ENCODE measurements around the gene CORO6.

CORO6 gene

DNA sequence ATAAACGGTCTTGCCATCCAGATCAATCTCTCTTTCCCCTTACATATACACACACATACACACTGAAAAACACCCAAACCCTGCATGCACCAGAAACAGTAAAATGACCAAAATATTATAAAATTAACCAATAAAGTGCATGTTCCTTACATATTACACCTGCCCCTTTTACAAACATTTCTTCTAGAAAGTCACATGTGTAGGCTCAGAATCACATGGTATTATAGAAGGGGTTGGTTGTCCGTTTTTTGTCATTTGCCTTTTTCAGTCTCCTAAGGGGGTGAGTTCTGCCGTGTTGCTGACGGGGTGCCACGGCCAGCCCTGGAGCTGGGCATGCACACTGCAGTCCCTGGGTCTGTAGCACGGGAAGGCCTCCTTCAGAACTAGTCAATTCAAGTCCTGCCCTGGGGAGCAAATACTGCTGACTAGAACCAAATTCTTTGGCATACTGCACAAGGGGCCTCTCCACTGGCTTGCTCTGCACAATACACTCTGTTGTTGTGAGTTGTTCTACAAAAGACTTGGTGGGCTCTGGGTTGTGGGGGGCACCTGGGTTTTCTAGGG lies 8.0 kb upstream of the CORO6 start:
- DNase-seq: no peak

DNA sequence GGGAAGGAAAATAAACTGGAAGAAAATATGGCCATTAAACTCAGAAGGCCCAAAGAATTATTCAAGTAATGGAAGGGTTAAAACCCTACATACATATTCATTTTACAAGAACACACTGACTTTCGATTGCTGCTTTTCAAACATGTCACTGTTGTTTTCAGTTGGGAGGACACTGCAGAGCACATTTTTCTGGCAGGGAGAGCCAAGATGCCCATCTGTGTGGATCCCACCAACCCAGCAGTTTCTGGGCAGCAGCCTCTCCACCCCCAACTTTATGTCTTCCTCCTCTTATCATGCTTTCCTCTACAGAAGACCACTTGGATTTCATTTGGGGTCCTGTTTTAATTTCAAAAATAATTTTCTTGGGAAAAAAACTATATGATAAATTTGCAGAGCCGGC lies 7.1 kb upstream of the CORO6 start:
- no peak for DNase-seq

DNA sequence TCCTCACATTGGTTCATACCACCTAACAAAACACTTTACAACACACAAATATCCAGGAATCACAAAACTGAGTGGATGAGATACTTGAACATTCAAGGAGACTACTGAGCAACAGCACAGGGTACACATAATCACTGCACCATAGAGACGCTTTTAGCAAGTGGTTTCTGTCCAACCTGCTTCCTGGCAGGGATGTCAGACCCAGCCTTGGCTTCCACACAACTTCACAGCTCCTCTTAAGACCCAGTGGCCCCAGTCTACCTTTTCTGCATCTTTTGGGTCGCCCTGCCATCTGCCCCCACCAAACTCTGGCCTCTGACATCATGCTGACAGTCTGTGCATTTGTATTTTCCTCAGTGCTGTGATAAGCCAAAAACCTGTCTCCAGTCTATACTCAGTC lies 5.9 kb upstream of the CORO6 start:
- no peak for DNase-seq

DNA sequence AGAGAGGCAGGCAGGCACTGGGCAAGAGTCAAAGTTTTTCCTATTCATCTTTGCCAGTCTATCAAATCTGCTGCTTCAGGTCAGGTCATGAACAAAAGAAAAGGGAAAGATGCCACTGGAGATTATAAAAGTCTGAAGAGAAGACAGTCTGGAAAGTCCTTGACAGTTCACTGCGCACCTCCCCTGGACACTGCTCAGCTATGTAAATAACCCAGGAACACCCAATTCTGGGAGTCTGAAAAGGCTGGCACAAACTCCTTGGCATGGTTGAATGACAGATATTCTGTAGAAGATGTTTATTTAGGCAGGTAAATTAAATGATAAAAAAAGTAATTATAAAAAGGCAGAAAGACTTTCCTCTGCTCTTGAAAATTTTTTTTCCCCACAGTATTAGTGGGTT lies 5.2 kb upstream of the CORO6 start:
- DNase-seq: no peak

DNA sequence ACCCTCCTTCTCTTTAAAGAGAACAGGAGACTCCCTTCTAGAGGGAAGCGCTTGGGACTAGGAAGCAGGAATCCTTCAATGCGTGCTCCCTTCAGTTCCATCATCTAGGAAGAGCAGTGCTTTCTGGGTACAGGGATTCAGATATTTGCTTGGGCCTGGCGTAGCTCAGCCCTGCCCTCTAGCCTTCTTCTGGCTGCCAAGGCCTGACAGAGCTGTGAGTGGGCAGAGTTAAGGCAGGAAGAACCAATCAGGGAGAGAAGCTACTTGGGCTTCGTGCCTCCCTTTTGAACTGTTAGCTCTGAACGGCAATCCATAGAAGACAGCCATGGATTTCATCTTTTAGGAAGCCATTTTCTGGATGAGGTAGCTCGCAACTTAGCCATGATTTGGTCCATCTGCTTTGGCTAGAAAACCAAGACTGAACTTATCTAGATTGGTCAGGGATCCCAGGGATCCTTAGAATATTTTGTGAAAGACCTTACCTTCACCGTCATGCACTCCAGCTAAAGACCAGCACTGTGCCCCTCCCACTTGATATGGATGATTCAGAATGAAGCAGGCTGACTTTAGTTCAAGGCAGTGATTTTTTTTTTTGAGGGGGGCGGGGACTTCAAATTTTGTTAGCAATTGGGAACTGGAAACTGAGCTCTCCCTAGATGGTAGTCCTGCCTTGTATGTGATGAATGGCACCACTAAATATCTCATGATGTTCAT lies 2.5 kb upstream of the CORO6 start:
- DNase-seq: no peak

DNA sequence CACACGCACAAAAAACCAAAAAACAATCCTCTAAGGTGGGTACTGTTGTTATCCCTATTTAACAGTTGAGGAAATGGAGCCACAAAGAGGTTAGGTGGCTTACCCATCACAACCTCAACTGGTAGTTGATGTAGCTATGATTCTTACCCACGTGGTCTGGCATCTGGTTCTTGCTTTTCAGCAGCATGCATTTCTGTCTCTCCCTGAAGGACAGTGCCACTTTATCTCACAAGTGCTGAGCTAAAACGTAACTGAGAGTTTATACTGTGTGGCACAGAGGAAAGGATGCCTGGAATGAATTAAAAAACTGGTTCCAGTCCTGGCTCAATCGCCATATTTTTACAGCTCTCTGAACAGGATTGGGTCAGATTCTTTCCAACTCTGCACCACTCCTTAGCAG lies 1.9 kb upstream of the CORO6 start:
- no peak for DNase-seq

DNA sequence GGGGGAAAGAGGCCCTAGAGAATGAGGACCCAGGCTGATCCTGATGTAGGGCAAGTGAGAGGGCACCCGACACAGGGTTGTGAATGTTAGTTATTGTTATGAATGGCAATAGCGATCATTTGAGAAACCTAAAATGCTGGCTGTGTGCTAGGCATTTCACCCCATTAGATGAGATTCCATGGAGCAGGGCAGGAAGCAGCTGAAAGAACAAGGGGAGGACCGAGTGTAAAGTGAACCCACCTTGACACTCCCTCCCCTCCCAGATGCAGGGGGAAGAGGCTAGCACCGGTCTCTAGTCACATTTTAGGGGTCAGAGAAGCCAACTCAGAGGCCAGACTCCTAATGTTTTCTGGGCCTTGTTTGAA lies 553 bp upstream of the CORO6 start:
- DNase-seq: no peak

DNA sequence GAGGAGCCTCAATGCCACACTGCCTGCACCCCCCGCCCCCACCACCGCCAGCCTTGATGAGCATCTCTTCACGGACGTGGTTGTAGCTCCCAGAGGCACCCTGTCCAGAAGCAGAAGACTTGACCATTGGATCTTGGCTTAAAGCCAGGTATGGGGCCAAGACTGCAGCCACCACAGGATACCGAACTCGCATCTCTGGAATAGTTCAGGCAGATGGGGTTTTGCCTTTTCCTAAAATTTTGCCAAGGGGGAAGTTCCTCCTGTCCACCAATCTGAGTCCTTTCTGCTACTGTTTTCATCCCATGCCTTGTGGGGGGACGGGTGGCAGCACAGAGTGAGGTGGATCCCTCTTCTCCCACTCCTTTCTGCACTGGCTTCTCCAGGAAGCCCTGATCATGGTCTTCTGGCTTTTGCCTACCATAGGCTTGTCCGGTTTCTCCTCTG lies 939 bp downstream of the CORO6 start:
- no peak for DNase-seq

DNA sequence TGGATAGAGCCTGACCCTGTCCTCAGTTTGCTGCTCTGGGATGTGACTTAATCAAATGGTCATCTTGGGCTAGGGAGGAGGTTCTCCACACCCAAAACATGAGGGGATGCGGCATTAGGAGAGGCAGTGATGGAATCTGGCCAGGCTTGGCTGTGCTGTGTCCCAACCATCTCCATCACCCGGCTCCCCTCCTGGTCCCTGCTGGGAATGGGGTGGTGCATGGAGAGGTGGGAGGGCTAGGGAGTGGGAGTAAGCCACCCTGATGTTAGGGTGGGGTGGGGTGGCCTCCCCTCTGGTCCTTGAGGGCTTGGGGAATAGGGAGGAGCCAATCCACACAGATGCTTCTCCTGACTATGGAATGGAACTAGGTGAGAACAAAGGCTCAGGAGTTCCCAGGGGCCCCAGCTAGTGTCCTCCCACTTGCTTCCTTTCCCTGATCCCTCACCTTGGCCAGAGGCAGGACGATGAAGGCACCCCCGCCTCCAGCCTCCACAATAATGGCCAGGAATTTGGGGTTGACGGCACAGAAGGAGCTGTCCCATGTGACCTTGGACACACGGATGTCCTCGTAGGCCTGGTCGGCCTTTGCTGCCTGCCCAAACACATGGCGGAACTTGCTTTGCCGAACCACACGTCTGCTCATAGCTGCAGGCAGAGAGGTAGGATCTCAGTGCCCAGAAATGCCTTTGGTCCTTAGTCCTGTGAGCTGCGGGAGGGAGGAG lies 1.8 kb downstream of the CORO6 start:
- DNase-seq: no peak

DNA sequence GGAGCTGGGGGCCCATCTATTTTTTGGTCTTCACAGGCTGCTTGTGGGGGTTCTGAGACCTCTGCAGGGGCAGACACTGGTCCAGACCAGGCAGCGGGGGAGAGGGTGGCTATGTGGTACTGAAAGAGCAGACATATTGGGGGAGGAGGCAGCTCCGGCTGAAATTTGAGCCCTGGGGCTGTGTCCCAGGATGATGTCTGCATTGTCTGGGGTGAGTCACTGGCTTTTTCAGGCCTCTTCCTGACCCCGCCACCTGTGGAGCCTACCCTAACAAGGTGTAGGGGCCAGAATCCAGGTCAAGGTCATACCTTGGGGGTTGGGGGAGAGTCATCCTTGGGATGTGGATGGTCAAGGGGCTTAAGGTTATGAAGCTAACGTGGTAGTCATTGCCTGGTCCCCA lies 2.4 kb downstream of the CORO6 start:
- DNase-seq: no peak

DNA sequence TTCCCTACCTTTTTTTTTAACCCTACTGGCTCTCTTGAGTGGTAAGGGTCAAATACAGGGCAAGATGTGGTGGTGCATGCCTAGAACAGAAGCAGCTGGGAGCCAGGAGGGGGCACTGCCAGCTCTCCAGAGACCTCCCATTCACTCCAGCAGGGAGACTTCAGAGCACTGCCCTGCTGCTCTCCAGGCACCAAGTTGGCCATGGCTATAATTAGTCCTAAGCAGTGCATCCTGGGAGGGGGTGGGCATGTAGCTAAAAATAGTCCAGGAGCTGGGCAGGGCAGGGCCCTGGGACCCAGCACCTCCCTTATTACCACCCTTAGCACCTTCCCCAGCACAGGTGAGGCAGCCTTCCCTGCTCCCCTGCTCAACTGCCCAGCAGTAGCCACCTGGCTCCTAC lies 3.5 kb downstream of the CORO6 start:
- DNase-seq: peak; percentile 50

DNA sequence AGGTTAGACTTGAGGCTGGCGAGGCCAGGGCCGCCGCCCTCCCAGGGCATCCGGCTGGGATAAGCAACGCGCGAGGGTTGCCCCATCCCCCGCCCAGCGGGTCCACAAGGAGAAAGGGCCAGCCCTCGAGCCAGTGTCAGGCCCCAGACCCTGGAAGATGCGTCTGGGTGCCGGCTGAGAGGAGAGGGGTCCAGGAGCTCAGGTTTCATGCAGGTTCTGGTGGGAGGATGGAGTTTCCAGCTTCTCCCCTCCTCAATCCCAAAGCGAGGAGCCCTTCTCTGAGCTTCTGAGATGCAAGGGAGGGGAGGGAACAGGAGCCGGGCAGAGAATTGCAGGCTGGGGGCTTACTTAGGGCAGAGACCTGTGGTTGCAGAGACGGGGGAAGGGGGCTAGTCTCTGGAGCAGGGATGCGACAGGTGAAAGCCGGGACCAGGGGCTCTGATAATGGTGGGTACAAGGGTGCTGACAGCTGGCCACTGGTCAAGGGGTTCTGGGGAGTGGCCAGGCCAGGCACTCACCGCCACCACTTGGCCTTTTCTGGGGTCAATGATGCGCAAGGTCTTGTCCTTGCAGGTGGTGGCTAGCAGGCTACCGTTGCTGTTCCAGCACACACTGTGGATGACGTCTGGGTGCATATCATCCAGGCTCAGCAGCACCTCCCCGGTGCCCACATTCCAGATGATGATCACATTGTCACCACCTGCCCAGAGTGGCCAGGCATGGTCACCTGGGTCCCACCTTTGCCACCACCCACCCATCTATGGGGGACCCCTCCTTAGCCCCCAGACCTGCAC lies 4.2 kb downstream of the CORO6 start:
- DNase-seq: no peak

DNA sequence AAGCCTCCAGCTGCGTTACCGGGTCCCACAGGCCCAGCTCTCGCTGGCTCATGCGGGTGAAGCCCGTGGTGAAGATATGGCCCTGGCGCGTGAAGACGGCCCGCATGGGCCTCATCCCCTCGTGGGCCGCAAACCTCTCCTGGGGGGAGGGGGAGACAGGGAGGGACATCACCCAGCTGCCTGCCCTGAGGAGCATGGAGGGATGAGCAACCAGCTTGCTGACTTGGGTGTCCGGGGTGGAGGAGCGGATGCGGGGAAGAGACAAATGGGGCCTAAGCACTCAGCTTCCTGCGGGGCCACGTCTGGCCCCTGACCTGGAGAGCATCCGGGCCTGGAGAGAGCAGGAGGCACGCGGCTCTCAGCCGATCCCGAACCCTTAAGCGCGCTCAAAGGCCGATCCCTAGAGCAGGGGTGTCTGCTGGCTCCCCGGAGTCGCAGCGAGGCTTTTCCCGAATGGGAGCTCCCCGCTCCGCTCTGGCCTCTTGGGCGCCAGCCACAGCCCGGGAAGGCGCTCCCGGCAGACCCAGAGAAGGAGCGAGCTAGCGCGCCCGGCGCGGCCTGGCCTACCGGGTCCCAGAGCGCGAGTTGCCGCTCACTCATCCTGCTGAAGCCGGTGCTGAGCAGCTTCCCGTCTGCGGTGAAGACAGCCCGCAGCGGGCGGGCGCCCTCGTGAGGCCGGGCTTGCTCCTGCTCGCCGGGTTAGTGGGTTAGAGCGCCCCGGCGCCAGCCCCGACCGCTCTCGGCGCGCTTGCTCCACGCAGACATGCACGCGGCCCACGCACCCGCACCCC lies 5.0 kb downstream of the CORO6 start:
- DNase-seq: peak; percentile 90

DNA sequence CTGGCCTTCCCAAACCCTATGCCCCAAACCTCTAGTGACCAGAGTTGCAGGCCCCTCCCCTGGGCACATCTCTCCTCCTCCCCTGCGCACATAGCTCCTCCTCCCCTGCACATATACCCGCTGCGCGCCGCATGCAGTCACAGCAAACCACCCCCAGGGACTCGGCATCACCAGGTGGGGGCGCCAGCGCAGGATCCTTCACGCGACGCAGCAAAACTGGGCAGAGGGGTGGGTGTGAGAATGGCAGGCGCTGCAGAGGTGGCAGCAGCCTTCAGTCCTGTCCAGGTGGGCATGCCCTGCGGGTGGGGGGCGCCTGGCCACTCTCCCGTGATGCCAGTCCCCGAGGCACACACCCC lies 5.6 kb downstream of the CORO6 start:
- peak; percentile 91 for DNase-seq

DNA sequence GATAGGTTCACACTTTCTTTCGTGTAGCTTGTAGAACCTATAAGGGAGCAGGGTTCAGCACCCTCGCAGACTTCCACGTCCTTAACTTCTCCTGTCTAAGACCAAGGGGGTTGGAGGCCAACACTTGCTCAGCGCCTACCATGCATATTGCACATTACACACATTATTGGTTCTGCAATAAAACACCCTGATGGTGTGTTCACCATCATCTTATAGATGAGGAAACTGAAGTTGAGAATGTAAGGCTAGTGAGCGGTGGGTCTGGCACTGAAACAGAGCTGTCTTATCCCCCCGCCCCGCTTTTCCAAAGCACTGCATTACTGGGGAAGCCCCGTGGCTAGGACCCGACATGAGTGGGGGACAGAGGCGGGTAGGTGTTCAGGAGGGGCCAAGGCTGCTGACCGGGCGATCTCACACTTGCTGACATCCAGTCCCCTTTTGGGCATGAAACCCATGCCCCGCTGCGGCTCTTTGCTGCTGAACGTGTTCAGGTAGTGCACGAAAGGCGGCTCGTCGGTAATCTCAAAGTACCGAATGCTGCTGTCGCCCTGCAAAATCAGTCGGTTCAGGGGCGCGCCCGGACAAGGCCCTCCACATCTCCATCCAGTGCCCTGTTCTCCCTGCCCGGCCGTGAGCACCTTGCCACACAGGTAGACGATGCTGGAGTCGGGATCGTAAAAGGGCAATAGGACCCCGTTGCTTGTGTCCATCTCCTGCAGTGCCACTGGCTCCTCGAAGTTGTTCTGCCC lies 6.2 kb downstream of the CORO6 start:
- no peak for DNase-seq

DNA sequence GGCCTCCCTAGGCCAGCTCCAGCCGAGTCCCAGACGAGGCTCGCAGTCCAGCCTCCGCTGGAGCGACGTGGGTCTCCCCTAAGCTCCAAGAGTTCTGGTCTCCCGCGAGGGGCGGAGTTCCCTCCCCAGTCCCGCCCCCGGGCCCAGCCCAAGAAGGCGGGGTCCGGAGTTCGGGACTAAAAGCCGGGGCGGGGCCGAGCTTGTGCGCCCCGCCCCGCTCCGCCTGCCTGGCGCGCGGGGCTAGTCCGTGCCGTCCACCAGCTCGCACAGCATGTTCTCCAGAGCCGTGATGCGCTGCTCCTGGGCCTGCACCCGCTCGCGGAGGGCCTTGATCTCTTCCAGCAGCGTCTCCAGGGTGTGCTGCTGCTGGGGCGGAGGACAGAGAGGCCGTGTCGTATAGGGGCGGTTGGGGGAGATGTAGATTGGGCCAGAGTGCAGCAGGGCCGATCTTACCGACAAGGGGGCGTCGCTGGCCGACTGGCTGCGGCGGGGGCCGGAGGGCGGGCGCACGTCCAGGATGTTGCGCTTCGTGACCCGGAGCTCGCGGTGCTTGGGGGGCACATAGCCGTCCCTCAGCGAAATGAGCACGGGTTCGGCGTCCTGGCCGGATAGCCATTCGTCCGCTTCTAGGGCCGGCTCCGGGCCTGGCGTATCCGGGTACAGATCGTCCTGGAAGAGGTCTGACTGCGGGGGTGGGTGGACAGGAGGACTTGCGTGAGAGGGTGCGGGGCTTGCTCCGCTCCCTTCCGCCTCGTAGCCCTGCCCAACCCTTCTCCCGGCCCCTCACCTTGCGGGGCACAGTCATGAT lies 7.0 kb downstream of the CORO6 start:
- peak; percentile 88 for DNase-seq

DNA sequence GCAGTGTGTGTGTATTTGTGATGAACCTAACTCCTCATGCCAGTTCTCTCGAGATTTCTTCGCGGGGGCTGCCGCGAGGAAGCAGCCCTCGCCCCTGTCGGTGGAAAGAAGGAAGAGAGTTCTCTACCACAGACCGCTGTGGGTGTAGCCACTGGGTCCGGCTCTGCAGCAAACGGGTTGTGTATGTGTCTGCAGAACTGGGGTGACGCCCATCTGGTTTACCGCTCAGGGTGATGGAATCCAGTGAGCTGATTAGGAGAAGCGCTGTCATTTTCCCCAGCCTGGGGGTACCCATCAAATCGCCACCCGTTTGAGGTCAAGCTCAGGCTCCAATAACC lies 7.7 kb downstream of the CORO6 start:
- no peak for DNase-seq

DNA sequence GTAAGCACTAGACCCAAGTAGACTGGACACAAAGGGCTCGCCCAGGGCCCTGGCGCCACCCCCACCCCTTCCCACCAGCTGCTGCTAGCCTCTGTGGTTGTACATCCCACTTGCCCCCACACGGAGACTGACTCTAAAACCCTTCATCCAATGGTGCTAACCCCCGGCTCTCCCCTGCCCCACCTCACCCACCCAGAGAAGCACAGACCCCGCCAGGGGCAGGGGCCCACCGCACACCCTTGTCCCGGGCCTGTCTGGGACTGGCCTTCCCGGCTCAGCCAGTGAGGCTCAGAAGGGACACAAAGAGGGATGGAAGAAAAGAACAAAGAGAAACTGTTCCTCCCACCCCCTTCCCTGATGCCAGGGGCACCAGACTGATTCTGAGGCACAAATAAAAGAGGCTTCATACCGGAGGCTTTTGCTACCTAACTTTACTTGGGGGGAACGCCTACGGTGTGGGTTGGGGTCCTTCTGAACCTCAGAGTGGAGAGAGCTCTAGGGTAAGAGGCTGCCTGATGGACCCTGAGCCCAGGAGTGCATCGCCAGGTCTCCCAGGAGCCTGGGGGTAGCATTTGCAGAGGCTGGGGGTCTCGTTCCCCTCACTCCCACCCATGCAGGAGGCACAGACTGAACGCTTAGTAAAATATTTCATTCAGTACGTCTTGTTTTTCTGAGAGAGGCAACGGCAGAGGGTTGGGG lies 8.2 kb downstream of the CORO6 start:
- DNase-seq: no peak

DNA sequence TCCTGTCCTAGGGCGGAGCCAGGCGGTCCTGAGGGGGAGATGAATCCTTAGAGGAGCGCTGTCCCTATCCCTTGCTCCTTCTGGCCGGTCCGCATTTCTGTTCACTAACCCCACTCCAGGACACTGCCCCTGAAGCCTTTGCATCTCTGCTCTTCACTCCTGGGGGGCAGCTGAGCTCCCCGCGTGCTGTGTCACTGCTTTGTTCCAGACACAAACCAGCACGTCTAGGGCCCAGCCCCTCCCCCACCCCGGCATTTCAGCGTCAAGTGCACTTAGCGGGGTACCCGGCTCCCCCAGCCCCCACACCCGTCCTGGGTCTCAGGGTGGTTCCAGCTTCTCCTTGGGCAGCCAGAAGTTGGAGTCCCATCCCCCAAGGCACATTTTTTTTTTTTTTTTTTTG lies 8.9 kb downstream of the CORO6 start:
- no peak for DNase-seq

DNA sequence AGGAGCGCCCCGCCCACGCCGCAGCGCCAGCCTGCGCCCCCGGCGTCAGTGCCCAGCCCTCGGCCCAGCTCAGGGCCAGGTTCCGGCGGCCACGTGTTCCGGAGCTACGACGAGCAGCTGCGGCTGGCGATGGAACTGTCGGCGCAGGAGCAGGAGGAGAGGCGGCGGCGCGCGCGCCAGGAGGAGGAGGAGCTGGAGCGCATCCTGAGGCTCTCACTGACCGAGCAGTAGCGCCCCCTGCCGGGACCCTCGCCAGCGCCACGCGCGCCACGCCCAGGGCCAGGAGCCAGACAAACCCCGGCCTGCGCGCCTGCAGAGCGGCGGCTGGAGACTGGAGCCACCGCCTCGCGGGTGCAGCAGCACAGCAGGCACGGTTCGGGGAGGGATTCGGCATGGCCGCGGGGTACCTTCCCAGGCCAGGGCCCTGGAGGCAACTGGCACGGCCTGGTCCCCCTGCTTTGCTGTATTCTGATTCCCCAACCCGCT lies 9.3 kb downstream of the CORO6 start:
- no peak for DNase-seq

Data from RPMI8226 (cell line).